ENCODE measurements around the gene ADA. TPM values are rescaled to one million over a fixed set of nuclear protein-coding genes. Genes with fewer than 3 reads are reported as not detected.
A peak's percentile ranks its signal among the peaks of the same experiment; 100 is the strongest.
"Not testable (repeated sequence)": the region's sequence is repeated elsewhere in the genome, so short reads cannot be mapped to it uniquely, and the experiment has no call there.

Gene ADA
- total RNA-seq, 2 experiments from 2014 or later, result 90.4 to 98.8 TPM

- POLR2A ChIA-PET, result no interaction called here
- DNase-seq, result no peak
- Mint-ChIP-seq H3K4me3 (no peak overlapping the region), H3K27me3 (no peaks in the 10 kb centered on the region), H3K36me3 (peaks cover 57% of the 10 kb centered on the region), H3K4me1 (peaks cover 12% of the 10 kb centered on the region), H3K27ac (no peak overlapping the region), H3K9me3 (peaks cover 1% of the 10 kb centered on the region)
- no peak for ATAC-seq (ENCODE audit: low read depth)
Measured at GRCh38 chr20:44662261-44662660, 10.8 kb upstream of the ADA start.

- Mint-ChIP-seq H3K27me3 (no peaks in the 10 kb centered on the region), H3K36me3 (peaks cover 55% of the 10 kb centered on the region), H3K9me3 (peaks cover 1% of the 10 kb centered on the region), H3K4me3 (no peak overlapping the region), H3K27ac (no peak overlapping the region), H3K4me1 (peaks cover 8% of the 10 kb centered on the region)
- DNase-seq (no peak), ATAC-seq (ENCODE audit: low read depth) (no peak)
- POLR2A ChIA-PET, result no interaction called here
Measured at GRCh38 chr20:44660581-44660980, 9.1 kb upstream of the ADA start.

GRCh38 chr20:44659931-44660330, 8.4 kb upstream of the ADA start:
- Mint-ChIP-seq H3K4me3 (no peak overlapping the region), H3K27me3 (no peaks in the 10 kb centered on the region), H3K27ac (no peak overlapping the region), H3K4me1 (peaks cover 8% of the 10 kb centered on the region), H3K9me3 (peaks cover 1% of the 10 kb centered on the region), H3K36me3 (peaks cover 55% of the 10 kb centered on the region)
- POLR2A ChIA-PET, result no interaction called here
- no peak for ATAC-seq (ENCODE audit: low read depth)
- no peak for DNase-seq

- peaks cover 59% of the 10 kb centered on the region for H3K36me3 Mint-ChIP-seq
Measured at GRCh38 chr20:44658810-44659209, 7.3 kb upstream of the ADA start.

GRCh38 chr20:44657875-44658274, 6.4 kb upstream of the ADA start:
- Mint-ChIP-seq H3K4me1 (peaks cover 12% of the 10 kb centered on the region), H3K27ac (no peak overlapping the region), H3K9me3 (peaks cover 1% of the 10 kb centered on the region), H3K27me3 (no peaks in the 10 kb centered on the region), H3K36me3 (peaks cover 64% of the 10 kb centered on the region), H3K4me3 (no peak overlapping the region)
- DNase-seq, result no peak
- no peak for ATAC-seq (ENCODE audit: low read depth)
- POLR2A ChIA-PET, result no interaction called here

More at GRCh38 chr20:44658810-44659209, 7.3 kb upstream of the ADA start:
- no peak overlapping the region for H3K4me3 Mint-ChIP-seq
- no peak overlapping the region for H3K27ac Mint-ChIP-seq
- POLR2A ChIA-PET, result no interaction called here
- peaks cover 1% of the 10 kb centered on the region for H3K9me3 Mint-ChIP-seq
- DNase-seq, result no peak
- H3K4me1 Mint-ChIP-seq, result peaks cover 6% of the 10 kb centered on the region
- no peak for ATAC-seq (ENCODE audit: low read depth)
- no peaks in the 10 kb centered on the region for H3K27me3 Mint-ChIP-seq

GRCh38 chr20:44656448-44656847, 4.9 kb upstream of the ADA start:
- Mint-ChIP-seq H3K36me3 (peaks cover 58% of the 10 kb centered on the region), H3K27ac (no peak overlapping the region), H3K9me3 (peaks cover 1% of the 10 kb centered on the region), H3K4me3 (no peak overlapping the region), H3K4me1 (peaks cover 12% of the 10 kb centered on the region), H3K27me3 (no peaks in the 10 kb centered on the region)
- DNase-seq (no peak), ATAC-seq (ENCODE audit: low read depth) (no peak)
- POLR2A ChIA-PET, result no interaction called here

- not testable (repeated sequence) for H3K27ac Mint-ChIP-seq; H3K27me3 Mint-ChIP-seq; ATAC-seq (ENCODE audit: low read depth); DNase-seq; H3K9me3 Mint-ChIP-seq; H3K4me3 Mint-ChIP-seq
- H3K36me3 Mint-ChIP-seq, result peaks cover 43% of the 10 kb centered on the region
- POLR2A ChIA-PET, result interaction anchor here (0.6 to 1.0 kb wide), 4 partner anchors 9 to 18 kb away, joined by 3 to 4 read pairs (median 4); no protein-coding TSS in a partner anchor
- peaks cover 27% of the 10 kb centered on the region for H3K4me1 Mint-ChIP-seq
Measured at GRCh38 chr20:44654210-44654609, 2.7 kb upstream of the ADA start.

- peaks cover 38% of the 10 kb centered on the region for H3K36me3 Mint-ChIP-seq
- ATAC-seq (ENCODE audit: low read depth) (no peak), DNase-seq (no peak)
- no peak overlapping the region for H3K27ac Mint-ChIP-seq
- no peaks in the 10 kb centered on the region for H3K27me3 Mint-ChIP-seq
- H3K4me3 Mint-ChIP-seq, result peak overlapping the region; percentile 90
- peaks cover 33% of the 10 kb centered on the region for H3K4me1 Mint-ChIP-seq
- POLR2A ChIA-PET, result interaction anchor here (0.6 to 1.6 kb wide), 4 partner anchors 9 to 18 kb away, joined by 3 to 6 read pairs (median 4); no protein-coding TSS in a partner anchor
- H3K9me3 Mint-ChIP-seq, result no peaks in the 10 kb centered on the region
Measured at GRCh38 chr20:44653546-44653945, 2.0 kb upstream of the ADA start.

GRCh38 chr20:44651434-44651683, 140 bp downstream of the ADA start:
- Mint-ChIP-seq H3K27me3 (no peaks in the 10 kb centered on the region), H3K4me1 (peaks cover 50% of the 10 kb centered on the region), H3K36me3 (peaks cover 27% of the 10 kb centered on the region), H3K9me3 (no peaks in the 10 kb centered on the region), H3K27ac (peak overlapping the region; percentile 91), H3K4me3 (peak overlapping the region; percentile 96)
- DNase-seq, result no peak
- ATAC-seq (ENCODE audit: low read depth), result no peak
- POLR2A ChIA-PET, result interaction anchor here (1.0 to 1.6 kb wide), 5 partner anchors 9 to 316 kb away, joined by 3 to 6 read pairs (median 6); no protein-coding TSS in a partner anchor

- Mint-ChIP-seq H3K36me3 (peaks cover 26% of the 10 kb centered on the region), H3K4me1 (peaks cover 53% of the 10 kb centered on the region), H3K27ac (peak overlapping the region; percentile 91), H3K27me3 (no peaks in the 10 kb centered on the region), H3K9me3 (no peaks in the 10 kb centered on the region), H3K4me3 (peak overlapping the region; percentile 96)
- DNase-seq, result peak; percentile 64
- ATAC-seq (ENCODE audit: low read depth), result peak; percentile 43
- POLR2A ChIA-PET, result interaction anchor here (0.6 to 1.6 kb wide), 8 partner anchors 9 to 235 kb away, joined by 3 to 6 read pairs (median 5); partner anchors contain the start of genes TTPAL and YWHAB
Measured at GRCh38 chr20:44650771-44651433, 597 bp downstream of the ADA start.

GRCh38 chr20:44649976-44650375, 1.5 kb downstream of the ADA start:
- ATAC-seq (ENCODE audit: low read depth) (no peak), DNase-seq (no peak)
- H3K4me1 Mint-ChIP-seq, result peaks cover 60% of the 10 kb centered on the region
- peaks cover 23% of the 10 kb centered on the region for H3K36me3 Mint-ChIP-seq
- H3K27ac Mint-ChIP-seq, result peak overlapping the region; percentile 91
- H3K27me3 Mint-ChIP-seq, result no peaks in the 10 kb centered on the region
- H3K9me3 Mint-ChIP-seq, result no peaks in the 10 kb centered on the region
- H3K4me3 Mint-ChIP-seq, result peak overlapping the region; percentile 96
- POLR2A ChIA-PET, result interaction anchor here (0.8 to 1.6 kb wide), 6 partner anchors 18 to 317 kb away, joined by 3 to 6 read pairs (median 4); partner anchors contain the start of genes STK4, TTPAL and YWHAB

GRCh38 chr20:44649126-44649525, 2.4 kb downstream of the ADA start:
- POLR2A ChIA-PET, result interaction anchor here (0.8 to 1.4 kb wide), 2 partner anchors 19 to 318 kb away, joined by 4 to 5 read pairs; partner anchors contain the start of gene STK4
- no peaks in the 10 kb centered on the region for H3K27me3 Mint-ChIP-seq

GRCh38 chr20:44648579-44648978, 2.9 kb downstream of the ADA start:
- Mint-ChIP-seq H3K27ac (peak overlapping the region; percentile 78), H3K4me3 (peak overlapping the region; percentile 96), H3K36me3 (peaks cover 16% of the 10 kb centered on the region), H3K4me1 (peaks cover 72% of the 10 kb centered on the region), H3K9me3 (no peaks in the 10 kb centered on the region), H3K27me3 (no peaks in the 10 kb centered on the region)
- DNase-seq (no peak), ATAC-seq (ENCODE audit: low read depth) (no peak)
- POLR2A ChIA-PET, result interaction anchor here (1.4 kb wide), 1 partner anchor 318 kb away, joined by 5 read pairs; the partner anchor contains the start of gene STK4

More at GRCh38 chr20:44649126-44649525, 2.4 kb downstream of the ADA start:
- no peak for DNase-seq
- H3K4me3 Mint-ChIP-seq, result peak overlapping the region; percentile 96
- H3K27ac Mint-ChIP-seq, result peak overlapping the region; percentile 78
- peaks cover 69% of the 10 kb centered on the region for H3K4me1 Mint-ChIP-seq
- no peak for ATAC-seq (ENCODE audit: low read depth)
- H3K36me3 Mint-ChIP-seq, result peaks cover 19% of the 10 kb centered on the region
- H3K9me3 Mint-ChIP-seq, result no peaks in the 10 kb centered on the region

GRCh38 chr20:44648068-44648467, 3.4 kb downstream of the ADA start:
- H3K4me3 Mint-ChIP-seq, result no peak overlapping the region
- peak overlapping the region; percentile 87 for H3K27ac Mint-ChIP-seq
- ATAC-seq (ENCODE audit: low read depth) (no peak), DNase-seq (no peak)
- peaks cover 73% of the 10 kb centered on the region for H3K4me1 Mint-ChIP-seq
- H3K27me3 Mint-ChIP-seq, result no peaks in the 10 kb centered on the region
- H3K36me3 Mint-ChIP-seq, result peaks cover 12% of the 10 kb centered on the region
- POLR2A ChIA-PET, result no interaction called here
- no peaks in the 10 kb centered on the region for H3K9me3 Mint-ChIP-seq

Measured in activated naive CD8-positive, alpha-beta T cell treated with anti-CD3 and anti-CD28 coated beads, Interleukin-2, amount 10 ng/mL, durations not matched to agents 7 days and 5 days (primary cell).